ENCODE data around the gene RIN3. TPM values are rescaled to one million over a fixed set of nuclear protein-coding genes. Genes with fewer than 3 reads are reported as not detected.

Gene RIN3
- total RNA-seq, 1 donor from 2014 or later, result 6.9 TPM

- no peak overlapping the region for H3K4me3 Mint-ChIP-seq (ENCODE audit: low read depth)
- no peaks in the 10 kb centered on the region for H3K36me3 Mint-ChIP-seq (ENCODE audit: insufficient read depth)
- DNase-seq (ENCODE audit: low spot score, unreplicated experiment), result no peak
Observed at GRCh38 chr14:92492258-92492657, 21.3 kb upstream of the RIN3 start.

GRCh38 chr14:92493024-92493423 is 20.6 kb upstream of the RIN3 start:
- peaks cover 21% of the 10 kb centered on the region for H3K27me3 Mint-ChIP-seq
- H3K27ac Mint-ChIP-seq, result no peak overlapping the region
- H3K36me3 Mint-ChIP-seq (ENCODE audit: insufficient read depth), result no peaks in the 10 kb centered on the region
- TF ChIP-seq CTCF (IDR thresholded peaks at IDR 0.05; ENCODE audit: unreplicated experiment), result no peak
- no peak for DNase-seq (ENCODE audit: low spot score, unreplicated experiment)
- no peaks in the 10 kb centered on the region for H3K9me3 Mint-ChIP-seq (ENCODE audit: low read depth)
- H3K4me3 Mint-ChIP-seq (ENCODE audit: low read depth), result no peak overlapping the region
- no peaks in the 10 kb centered on the region for H3K4me1 Mint-ChIP-seq (ENCODE audit: low read depth)

More at GRCh38 chr14:92492258-92492657, 21.3 kb upstream of the RIN3 start:
- Mint-ChIP-seq H3K9me3 (ENCODE audit: low read depth) (no peaks in the 10 kb centered on the region), H3K27me3 (peaks cover 24% of the 10 kb centered on the region), H3K27ac (no peak overlapping the region), H3K4me1 (ENCODE audit: low read depth) (no peaks in the 10 kb centered on the region)
- no peak for TF ChIP-seq CTCF (IDR thresholded peaks at IDR 0.05; ENCODE audit: unreplicated experiment)

GRCh38 chr14:92493492-92493891 is 20.1 kb upstream of the RIN3 start:
- Mint-ChIP-seq H3K27me3 (peaks cover 21% of the 10 kb centered on the region), H3K36me3 (ENCODE audit: insufficient read depth) (no peaks in the 10 kb centered on the region), H3K4me1 (ENCODE audit: low read depth) (no peaks in the 10 kb centered on the region), H3K4me3 (ENCODE audit: low read depth) (no peak overlapping the region), H3K9me3 (ENCODE audit: low read depth) (no peaks in the 10 kb centered on the region), H3K27ac (no peak overlapping the region)
- no peak for DNase-seq (ENCODE audit: low spot score, unreplicated experiment)
- no peak for TF ChIP-seq CTCF (IDR thresholded peaks at IDR 0.05; ENCODE audit: unreplicated experiment)

GRCh38 chr14:92494512-92494911 is 19.1 kb upstream of the RIN3 start:
- Mint-ChIP-seq H3K27ac (no peak overlapping the region), H3K27me3 (peaks cover 18% of the 10 kb centered on the region), H3K9me3 (ENCODE audit: low read depth) (no peaks in the 10 kb centered on the region), H3K36me3 (ENCODE audit: insufficient read depth) (no peaks in the 10 kb centered on the region), H3K4me1 (ENCODE audit: low read depth) (no peaks in the 10 kb centered on the region), H3K4me3 (ENCODE audit: low read depth) (no peak overlapping the region)
- DNase-seq (ENCODE audit: low spot score, unreplicated experiment), result no peak
- TF ChIP-seq CTCF (IDR thresholded peaks at IDR 0.05; ENCODE audit: unreplicated experiment), result no peak

- peaks cover 15% of the 10 kb centered on the region for H3K27me3 Mint-ChIP-seq
- DNase-seq (ENCODE audit: low spot score, unreplicated experiment), result no peak
- no peaks in the 10 kb centered on the region for H3K9me3 Mint-ChIP-seq (ENCODE audit: low read depth)
- H3K27ac Mint-ChIP-seq, result no peak overlapping the region
- H3K36me3 Mint-ChIP-seq (ENCODE audit: insufficient read depth), result no peaks in the 10 kb centered on the region
- H3K4me3 Mint-ChIP-seq (ENCODE audit: low read depth), result no peak overlapping the region
- H3K4me1 Mint-ChIP-seq (ENCODE audit: low read depth), result no peaks in the 10 kb centered on the region
- no peak for TF ChIP-seq CTCF (IDR thresholded peaks at IDR 0.05; ENCODE audit: unreplicated experiment)
Observed at GRCh38 chr14:92495027-92495426, 18.6 kb upstream of the RIN3 start.

All from progenitor cell of endocrine pancreas (in vitro differentiated cells).